Urothelium cell line (cell line): Measurements from ENCODE around the gene ARMC12.
"Not testable (repeated sequence)": the region's sequence is repeated elsewhere in the genome, so short reads cannot be mapped to it uniquely, and the experiment has no call there.

Source experiments
- DNase-seq: peaks from one replicate; pipeline ENCODE4 v3.0.0; 2011; ENCODE audit warnings: low spot score, mixed read lengths
- FAIRE-seq: peaks from 2 replicates; lab custom pipeline; 2011; peaks lifted over from hg19 to GRCh38; lab: Jason Lieb, UNC

Gene ARMC12

DNA sequence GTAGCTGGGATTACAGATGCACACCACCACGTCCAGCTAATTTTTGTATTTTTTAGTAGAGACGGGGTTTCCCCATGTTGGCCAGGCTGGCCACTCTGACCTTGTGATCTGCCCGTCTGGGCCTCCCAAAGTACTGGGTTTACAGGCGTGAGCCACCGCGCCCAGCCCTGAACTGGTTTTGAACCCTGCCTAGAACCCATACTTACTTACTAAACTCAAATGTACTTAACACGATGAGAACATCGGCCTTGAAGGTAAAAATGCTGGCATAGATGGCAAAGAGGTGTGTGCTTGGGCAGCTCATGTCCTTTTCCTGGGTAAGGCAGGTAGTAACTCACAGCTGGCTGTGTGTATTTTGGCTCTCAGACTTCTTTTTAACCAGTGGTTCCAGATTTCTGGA, 3.2 kb upstream of the ARMC12 start:
- FAIRE-seq, result no peak
- DNase-seq, result no peak

GRCh38 chr6:35734319-35734718, 2.5 kb upstream of the ARMC12 start:
- not testable (repeated sequence) for DNase-seq, FAIRE-seq

- no peak for FAIRE-seq
- DNase-seq, result no peak
These were observed 1.4 kb upstream of the ARMC12 start for GRCh38 chr6:35735452-35735851.

- FAIRE-seq (no peak), DNase-seq (peak; percentile 67)
These were observed 458 bp upstream of the ARMC12 start for GRCh38 chr6:35736253-35736894.

DNA sequence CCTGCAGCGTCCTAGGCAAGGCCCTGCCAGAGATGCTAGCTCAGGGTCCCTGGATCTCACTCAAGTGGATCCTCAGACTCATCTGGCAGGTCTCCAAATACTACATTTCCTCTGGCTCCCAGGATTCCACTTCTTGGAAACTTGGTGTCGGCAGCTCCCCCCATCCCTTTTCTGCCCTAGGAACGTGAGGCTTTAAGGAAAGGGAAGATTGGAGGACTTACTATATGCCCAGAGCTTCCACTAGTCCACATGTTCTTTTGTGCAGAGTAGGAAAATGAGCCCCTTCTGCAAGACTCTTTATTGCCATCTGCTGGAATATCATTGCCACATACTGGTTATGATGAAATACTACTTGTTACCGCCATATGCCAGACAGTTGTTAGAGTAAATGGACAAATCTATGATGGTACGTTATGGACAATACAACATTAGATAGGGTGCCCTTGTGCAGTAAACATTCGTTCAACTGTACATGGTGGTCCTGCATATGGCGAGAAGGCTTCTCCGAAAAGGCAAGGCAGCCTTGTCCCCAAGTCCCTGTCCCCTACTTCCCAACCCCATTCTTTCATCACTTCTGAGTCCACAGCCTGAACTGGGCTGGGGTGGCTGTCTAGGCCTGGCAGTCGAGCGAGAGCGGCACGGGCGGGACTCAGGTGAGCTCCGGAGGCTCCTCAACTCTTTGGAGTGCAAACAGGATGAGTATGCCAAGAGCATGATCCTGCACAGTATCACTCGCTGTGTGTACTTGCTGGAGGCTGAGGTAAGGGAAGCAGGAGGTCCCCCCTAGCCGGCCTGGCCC, 780 bp downstream of the ARMC12 start:
- peak; percentile 75 for DNase-seq
- no peak for FAIRE-seq

GRCh38 chr6:35739645-35740524, 3.1 kb downstream of the ARMC12 start:
- FAIRE-seq (no peak), DNase-seq (no peak)

GRCh38 chr6:35742842-35743241, 6.0 kb downstream of the ARMC12 start:
- no peak for DNase-seq
- FAIRE-seq, result no peak

GRCh38 chr6:35745509-35745908, 8.7 kb downstream of the ARMC12 start:
- no peak for DNase-seq
- FAIRE-seq, result no peak

GRCh38 chr6:35746516-35746915, 9.7 kb downstream of the ARMC12 start:
- FAIRE-seq (no peak), DNase-seq (no peak)

DNA sequence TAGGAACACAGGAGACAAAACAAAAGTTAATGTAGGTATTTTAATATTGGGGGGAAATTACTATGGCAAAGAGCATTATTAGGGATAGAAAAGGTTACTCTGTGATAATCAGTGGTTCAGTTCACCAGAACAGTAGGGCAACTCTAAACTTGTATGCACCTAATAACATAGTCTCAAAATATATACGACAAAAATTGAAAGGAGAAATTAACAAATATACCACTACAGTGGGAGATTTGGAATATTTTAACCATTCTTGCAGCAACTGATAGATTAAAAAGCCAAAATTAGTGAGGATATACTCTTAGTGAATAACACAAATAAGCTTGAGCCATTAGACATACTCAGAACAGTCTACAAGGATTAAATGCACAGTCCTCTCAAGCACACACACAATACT, 11.0 kb downstream of the ARMC12 start:
- no peak for FAIRE-seq

DNA sequence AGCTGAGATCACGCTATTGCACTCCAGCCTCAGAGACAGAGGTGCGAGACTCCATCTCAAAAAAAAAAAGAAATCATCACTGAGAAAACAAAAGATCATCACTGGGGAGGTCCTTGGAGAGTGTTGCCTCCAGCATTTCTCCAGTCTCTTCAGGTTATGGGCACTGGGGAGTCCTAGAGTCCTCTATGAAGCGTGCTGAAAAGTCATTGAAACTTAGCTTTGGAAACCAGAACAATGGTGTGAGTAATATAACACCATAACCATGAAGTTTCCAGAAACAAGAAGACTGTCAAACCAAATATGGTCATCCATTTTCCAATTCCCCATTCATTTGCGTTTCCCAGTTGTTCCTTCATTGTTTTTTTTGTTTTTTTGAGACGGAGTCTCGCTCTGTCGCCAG, 13.7 kb downstream of the ARMC12 start:
- DNase-seq (no peak), FAIRE-seq (no peak)

More for the DNA sequence above, 11.0 kb downstream of the ARMC12 start:
- DNase-seq, result no peak

GRCh38 chr6:35751594-35751993, 14.8 kb downstream of the ARMC12 start:
- FAIRE-seq (no peak), DNase-seq (no peak)

DNA sequence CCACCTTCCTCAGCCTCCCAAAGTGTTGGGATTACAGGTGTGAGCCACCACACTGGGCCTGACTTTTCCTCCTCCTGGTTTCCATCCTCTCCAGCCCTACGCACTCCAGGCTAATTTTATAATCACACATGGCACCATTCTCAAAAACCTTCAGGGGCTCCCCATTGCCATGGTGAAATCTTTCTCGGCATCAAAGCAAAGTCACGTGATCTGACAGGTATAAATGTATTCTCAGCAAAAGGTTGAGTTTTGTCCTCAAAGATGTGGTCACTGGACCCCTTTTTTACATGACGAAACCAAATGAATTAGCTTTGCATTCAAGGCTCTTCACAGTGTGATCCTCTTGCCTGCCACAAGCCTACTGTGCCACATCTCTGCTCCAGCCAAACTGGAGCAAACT, 15.5 kb downstream of the ARMC12 start:
- FAIRE-seq, result no peak

GRCh38 chr6:35754452-35755277, 17.8 kb downstream of the ARMC12 start:
- DNase-seq (no peak), FAIRE-seq (no peak)

More for the DNA sequence above, 15.5 kb downstream of the ARMC12 start:
- no peak for DNase-seq

DNA sequence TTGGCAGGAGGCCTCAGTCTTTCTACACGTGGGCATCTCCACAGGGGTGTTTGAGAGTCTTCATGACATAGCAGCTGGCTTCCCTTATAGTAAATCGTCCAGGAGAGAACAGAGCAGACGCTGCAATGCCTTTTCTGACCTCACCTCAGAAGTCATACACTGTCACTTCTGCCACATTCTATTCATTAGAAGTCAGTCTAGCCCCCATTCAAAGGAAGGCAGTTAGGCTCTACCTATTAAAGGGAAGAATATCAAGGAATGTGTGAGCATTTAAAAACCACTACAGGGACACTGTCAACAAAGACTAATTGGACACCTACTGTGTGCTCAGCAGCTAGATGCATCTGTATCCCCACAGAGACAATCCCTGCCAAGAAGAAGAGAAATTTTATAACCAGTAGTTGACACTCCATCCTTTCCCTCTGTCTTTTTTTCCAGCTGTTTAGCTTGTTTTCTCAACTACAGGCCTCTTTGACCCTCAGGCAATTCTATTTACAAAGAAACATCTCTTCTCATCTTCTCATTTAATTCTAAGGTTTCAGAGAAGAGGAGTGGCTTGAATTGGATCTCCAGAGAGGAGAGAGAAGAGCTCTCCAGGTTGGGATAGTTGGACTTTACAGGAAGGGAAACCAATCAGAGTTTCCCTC, 18.6 kb downstream of the ARMC12 start:
- FAIRE-seq (no peak), DNase-seq (no peak)

GRCh38 chr6:35757456-35758123, 20.8 kb downstream of the ARMC12 start:
- DNase-seq, result no peak
- FAIRE-seq, result no peak

DNA sequence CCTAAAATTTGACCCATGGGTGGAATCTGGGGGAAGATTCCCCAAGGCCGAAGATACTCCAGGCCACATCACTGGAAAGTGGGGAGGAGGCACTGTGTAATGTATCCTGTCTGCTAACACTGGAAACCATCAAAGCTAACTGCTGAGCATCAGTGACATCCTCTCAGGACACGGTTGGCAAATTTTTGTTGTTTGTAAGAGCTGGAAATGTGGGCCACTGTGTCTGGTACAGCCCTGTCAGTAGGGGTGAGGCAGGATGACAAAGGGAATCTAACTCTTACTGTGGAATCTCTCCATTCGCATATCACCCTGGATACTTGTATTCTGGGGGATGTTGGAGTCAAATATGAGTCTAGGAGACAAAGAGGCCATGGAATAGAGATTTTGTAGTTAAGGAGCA, 22.6 kb downstream of the ARMC12 start:
- FAIRE-seq (no peak), DNase-seq (no peak)

DNA sequence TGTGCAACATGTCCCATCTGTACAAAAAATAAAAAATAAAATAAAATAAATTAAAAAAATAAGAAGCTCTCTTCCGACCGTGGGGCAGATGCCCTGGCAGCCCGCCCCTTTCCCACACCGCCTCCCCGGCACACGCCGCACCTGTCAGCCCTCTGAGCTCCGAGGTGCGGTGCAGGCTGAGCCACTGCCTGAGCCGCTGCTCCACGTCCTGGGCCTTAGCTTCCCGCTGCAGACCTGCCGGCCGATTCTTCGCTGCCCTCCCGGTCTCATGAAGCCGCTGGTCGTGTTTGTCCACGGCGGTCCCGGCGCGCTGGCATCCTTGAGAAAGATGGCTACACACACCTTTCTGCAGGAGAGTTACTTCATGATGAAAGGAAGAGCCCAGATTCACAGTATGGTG, 28.9 kb downstream of the ARMC12 start:
- FAIRE-seq (no peak), DNase-seq (no peak)

DNA sequence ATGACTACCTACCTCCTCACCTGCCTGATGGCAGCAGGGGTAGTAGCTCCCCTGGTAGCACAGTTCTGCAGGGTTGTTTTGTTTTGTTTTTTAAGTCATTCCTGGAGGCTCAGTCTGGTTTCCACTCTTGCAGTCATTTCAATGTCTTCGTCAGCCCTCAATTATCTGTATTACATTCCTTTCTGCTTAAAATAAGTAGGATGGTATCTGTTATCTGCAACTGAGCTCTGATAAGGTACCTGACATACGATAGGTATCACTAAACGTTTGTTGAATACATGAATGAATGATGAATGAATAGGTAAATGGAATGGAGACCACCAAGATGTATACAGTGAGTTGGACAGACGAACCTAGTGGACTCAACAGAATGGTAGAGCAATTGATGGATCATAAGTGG, 32.4 kb downstream of the ARMC12 start:
- no peak for FAIRE-seq
- no peak for DNase-seq

- DNase-seq, result no peak
- no peak for FAIRE-seq
These were observed 34.5 kb downstream of the ARMC12 start for GRCh38 chr6:35771343-35771627.
